GM10847 (cell line): ENCODE data around the gene PYCR2.

ENCODE experiments used
- POLR2A ChIP-seq: IDR thresholded peaks from 2 replicates; pipeline ENCODE4 v1.6.1; 2011; ENCODE audit not compliant: insufficient read length; ENCODE audit errors: extremely low read depth

Gene PYCR2

GRCh38 chr1:225888289-225888897 lies 35.7 kb downstream of the PYCR2 start:
- TF ChIP-seq POLR2A, result no peak

DNA sequence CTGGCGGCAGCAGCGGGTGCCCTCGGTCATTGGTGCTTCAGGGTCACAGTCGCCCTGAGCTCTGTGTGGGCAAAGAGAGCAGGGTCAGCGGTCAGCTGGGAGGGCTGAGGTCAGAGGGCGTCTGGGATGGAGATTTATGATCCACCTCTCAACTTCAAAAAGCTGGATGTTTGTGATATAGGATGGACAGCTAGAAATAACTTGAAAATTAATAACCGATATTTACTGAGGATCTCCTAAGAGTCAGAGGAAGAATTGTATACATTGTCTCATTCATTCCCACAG lies 37.1 kb downstream of the PYCR2 start:
- TF ChIP-seq POLR2A, result no peak

- TF ChIP-seq POLR2A, result no peak
Observed at GRCh38 chr1:225886159-225887029, 37.7 kb downstream of the PYCR2 start.

GRCh38 chr1:225885336-225885735 lies 38.7 kb downstream of the PYCR2 start:
- no peak for TF ChIP-seq POLR2A

GRCh38 chr1:225883616-225884265 lies 40.3 kb downstream of the PYCR2 start:
- TF ChIP-seq POLR2A, result no peak

DNA sequence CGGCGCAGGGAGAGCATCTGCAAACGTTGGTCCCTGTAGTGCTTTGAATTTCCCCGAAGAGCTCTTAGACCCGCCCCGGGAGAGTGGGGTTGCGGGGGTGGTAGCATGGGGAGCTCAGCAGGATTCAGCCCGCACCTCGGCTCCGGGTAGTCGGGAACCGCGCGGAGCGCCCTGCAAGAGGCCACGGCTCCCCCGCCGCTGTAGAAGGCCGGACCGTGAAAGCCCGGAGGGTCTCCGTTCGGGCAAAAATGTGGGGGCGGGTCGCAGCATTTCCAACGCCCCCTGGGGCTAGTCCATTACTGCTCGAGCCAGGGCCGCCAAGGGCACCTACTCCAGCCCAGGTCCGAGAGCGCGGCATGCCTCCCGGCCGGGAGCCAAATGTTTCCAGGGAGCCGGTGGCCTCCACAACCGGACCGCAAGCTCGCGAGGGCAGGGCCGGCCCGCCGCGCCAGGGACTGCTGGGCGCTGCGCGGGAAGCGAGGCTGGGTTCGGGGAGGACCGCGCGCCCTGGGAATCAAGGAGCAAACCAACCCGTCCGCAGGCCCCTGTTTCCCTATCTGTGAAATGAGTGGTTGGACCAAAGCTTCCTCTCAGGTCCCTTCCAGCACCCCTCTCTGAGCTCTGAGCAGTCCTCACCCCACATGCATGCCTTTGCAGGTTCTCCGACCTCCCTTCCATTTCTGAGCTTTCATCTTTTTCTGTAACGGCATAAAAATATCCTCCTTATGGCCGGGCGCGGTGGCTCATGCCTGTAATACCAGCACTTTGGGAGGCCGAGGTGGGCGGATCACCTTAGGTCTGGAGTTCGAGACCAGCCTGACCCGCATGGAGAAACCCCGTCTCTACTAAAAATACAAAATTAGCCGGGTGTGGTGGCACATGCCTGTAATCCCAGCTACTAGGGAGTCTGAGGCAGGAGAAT lies 41.1 kb downstream of the PYCR2 start:
- no peak for TF ChIP-seq POLR2A

DNA sequence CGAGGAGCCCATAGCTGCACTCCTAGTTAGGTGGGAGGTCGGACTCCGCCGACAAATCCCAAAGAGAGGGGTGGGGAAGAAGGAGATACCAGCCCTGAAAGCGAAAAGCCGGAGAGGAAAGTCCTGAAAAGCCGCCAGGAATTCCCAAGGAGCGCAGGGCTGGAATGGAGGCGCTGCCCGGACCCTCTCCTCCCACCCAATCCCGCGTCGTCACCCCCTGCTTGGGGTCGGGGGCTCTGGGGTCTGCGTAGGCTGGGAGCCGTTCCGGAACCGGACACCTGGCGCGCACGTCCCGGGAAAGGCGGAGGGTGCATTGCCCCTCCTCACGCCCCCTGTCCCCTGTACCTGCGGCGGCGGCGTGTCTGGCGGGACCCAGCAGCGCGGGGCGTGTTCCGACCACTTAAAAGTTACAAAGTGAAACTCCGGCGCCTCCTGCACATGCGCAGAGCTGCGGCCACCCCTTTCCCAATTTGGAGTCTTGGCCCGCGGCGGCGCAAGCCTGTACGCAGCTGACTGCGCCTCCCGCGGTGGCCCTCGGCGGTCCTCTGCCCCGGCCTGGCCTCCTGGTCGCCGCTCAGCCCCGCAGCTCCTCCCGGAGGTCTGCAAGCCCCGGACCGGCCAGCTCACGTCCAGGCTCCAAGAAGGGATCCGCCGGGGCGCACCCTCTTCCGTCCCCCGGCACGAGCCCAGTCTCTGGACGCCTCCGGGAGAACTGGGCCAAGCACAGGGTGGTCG lies 41.9 kb downstream of the PYCR2 start, which contains the start of gene TMEM63A:
TMEM63A (minus strand) TSS at position 422 of the 735 bp plus-strand sequence. CDS start 4,800 bp downstream, outside the sequence.
- peak; percentile 79 for TF ChIP-seq POLR2A

DNA sequence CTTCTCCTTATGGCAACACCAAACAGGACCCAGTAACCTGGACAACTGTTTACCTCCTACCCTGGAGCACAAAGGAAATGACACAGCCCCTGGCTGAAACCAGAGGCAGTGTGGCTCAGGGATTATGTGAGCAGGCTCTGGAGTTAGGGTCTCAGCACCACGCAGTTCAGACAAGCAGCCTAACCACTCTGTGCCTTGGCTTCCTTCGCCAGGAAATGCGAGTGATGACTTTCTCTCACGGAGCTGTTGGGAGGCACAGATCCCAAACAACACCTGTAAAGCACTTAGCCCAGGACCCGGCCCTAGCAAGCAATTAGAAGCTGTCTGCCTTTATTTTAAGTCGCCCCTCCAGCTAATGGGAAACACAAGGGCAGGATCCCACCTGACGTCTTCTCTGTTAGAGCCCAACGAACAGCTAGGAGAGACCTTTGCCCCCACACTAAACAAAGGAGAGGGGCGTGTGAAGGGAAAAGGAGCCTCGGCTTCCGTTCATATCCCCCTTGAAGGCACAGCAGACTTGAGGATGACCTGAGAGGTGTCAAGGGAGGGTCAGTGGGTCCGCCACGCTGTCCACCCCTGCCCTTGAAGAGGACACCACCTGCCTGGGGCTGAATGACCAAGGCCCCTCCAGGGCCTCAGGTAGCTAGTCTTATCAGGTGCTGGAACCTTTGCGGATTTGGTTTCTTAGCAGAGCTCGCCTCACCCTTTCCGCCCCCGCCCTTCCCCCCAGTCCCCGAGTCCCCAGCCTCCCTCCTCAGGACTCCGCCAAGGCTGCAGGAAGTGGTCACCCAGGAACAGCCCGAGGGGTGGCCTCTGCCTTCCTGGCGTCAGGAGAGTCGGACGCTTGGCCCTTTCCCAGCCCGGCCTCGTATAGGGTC lies 42.7 kb downstream of the PYCR2 start:
- no peak for TF ChIP-seq POLR2A

DNA sequence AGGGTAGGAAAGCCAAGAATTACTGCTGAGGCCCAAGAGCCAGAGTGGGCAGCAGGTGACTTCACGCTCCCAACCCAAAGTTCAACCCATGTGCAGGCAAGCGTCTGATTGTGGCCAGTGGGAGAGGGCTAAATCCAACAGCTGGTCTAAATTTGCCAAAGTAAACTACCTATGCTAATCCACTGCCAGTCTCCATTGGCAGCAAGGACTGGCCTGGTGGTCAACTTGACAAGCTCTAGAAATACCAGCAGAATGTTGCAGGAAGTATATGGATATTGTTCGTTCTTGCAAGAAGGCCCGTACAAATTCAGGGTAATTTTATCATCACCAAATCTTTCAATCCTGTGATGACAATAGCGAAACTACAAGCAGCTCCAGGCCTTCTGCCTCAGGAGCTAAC lies 43.4 kb downstream of the PYCR2 start:
- no peak for TF ChIP-seq POLR2A

DNA sequence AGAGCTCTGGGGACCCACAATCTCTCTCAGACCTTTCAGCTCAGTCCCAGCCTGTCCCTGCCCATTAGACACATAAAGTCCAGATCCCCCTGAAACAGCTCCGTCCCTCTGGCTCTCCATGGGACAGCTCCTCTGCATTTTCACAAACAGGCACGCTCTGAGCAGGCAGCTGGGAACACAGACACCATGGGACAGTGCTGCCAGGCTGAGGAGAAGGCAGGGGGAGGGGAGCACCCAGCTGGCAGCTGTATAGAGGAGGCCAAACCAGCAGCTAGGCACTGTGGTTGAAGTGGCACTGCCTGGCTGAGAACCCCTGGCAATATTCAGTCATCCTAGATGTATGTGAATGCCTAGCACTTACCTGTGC lies 43.8 kb downstream of the PYCR2 start:
- no peak for TF ChIP-seq POLR2A

DNA sequence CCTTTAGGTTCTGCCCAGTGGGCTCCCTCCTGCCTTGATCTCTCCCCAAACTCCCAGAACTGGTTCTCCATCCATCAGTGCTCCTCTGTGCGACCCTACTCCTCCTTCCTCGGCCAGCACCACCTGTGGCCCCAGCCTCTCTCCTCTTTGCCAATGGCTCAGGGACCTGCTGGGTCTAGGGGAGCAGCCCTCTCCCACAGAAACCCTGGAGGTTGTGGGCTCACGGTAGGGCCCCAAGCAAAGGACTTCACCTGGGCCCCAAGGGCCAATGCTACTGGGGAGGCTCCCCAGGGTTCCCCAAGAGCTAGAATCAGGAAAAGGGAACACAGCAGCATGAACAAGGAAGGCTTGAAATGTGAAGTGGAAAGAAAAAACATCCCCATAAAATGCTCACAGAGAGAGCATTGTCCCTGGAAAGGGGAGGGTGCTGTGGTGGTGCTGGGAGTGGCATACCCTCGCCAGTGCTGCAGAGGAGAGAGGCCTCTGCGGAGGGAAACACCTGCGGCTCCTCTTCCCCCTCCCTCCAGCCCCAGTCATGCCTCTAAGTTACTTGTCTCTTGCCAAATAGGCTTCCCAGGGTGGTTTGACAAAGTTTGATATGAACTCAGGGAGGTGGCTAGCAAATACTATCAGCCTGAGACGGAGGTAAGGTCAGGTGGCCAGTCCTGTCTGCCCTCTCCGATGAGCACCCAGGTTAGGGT lies 44.4 kb downstream of the PYCR2 start:
- TF ChIP-seq POLR2A, result no peak

DNA sequence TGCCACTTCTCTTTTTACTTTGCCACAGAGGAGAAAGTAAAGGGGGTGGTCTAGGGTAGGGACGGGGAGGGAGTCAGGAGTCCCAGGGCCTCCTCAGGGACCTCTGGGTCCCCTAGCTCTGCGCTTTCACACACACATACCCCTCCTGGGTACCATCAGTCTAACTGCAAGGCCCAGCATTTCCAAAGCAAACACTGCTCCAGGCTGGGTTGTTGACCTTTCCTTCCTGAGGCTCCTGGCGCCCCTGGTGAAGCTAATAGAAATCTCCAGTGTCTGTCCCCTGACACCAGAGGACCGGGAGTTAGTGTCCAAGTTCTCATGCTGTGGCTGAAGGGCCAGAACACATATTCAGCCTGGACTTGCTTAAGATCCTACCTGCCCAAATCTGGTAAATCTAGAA lies 45.8 kb downstream of the PYCR2 start:
- no peak for TF ChIP-seq POLR2A

DNA sequence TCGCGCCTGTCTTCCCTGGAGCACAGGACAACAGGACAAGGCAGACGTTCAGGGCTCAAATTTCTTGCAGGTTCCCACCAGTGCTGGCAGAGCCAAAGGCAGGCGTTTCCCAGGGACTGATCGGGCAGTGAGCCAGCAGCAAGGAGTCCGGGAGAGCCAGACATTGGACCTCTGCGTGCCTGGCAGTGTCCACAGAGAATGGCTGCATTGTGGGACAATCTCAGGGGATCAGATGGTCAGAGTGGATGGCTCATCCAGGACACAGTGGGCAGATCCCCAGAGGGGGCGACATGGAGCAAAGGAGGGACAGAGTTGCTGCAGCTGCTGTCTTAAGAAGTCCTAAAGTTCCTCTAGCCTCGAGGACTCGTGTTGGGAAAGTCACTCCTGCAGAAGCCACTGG lies 46.5 kb downstream of the PYCR2 start:
- no peak for TF ChIP-seq POLR2A
